Kidney tubule cell (primary cell): Measurements from ENCODE around the gene CDK3.
A peak's percentile ranks its signal among the peaks of the same experiment; 100 is the strongest.

Experiments used
- DNase-seq: peaks from one replicate; pipeline ENCODE4 v3.0.0-alpha.2; 2018; ENCODE audit warnings: low spot score

Gene CDK3

GRCh38 chr17:76014100-76014924 is 13.7 kb downstream of the CDK3 start:
- peak; percentile 72 for DNase-seq

DNA sequence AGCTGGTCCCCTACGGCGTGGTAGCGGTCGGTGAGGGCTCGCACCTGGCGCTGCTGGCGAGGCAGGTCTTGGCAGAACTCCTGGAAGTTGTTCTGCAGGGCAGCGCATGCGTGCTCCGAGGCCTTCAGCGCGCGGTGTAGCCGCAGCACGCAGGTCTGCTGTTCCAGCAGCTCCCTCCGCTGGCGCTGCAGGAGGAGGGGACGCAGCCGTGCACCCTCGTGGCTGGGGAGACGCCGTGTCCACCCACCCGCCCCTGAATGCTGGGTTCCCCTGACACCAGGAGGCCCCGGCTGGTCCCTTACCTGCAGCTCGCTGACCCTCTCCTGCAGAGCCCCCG is 14.2 kb downstream of the CDK3 start:
- no peak for DNase-seq

- no peak for DNase-seq
These were observed 17.1 kb downstream of the CDK3 start for GRCh38 chr17:76017481-76018339.

DNA sequence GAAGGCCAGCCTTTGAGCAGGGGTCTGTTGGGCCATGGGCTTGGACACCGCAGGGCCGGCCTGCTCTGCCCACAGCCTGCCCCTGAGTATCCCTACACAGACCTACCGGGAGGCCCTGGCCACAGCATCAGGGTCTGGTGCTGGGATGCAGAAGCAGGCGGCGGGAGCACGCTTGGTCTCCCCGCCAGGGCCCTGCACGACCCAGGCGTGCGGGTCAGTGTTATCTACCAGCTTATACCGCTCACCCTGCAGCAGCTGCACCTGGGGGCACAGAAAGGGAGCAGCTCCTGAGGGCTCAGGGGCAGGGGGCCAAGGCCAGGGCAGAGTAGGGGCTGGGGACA is 17.7 kb downstream of the CDK3 start:
- DNase-seq, result no peak

GRCh38 chr17:76018801-76019200 is 18.1 kb downstream of the CDK3 start:
- no peak for DNase-seq

GRCh38 chr17:76019833-76020467 is 19.3 kb downstream of the CDK3 start:
- DNase-seq, result no peak

- no peak for DNase-seq
These were observed 21.6 kb downstream of the CDK3 start for GRCh38 chr17:76022285-76022684.

DNA sequence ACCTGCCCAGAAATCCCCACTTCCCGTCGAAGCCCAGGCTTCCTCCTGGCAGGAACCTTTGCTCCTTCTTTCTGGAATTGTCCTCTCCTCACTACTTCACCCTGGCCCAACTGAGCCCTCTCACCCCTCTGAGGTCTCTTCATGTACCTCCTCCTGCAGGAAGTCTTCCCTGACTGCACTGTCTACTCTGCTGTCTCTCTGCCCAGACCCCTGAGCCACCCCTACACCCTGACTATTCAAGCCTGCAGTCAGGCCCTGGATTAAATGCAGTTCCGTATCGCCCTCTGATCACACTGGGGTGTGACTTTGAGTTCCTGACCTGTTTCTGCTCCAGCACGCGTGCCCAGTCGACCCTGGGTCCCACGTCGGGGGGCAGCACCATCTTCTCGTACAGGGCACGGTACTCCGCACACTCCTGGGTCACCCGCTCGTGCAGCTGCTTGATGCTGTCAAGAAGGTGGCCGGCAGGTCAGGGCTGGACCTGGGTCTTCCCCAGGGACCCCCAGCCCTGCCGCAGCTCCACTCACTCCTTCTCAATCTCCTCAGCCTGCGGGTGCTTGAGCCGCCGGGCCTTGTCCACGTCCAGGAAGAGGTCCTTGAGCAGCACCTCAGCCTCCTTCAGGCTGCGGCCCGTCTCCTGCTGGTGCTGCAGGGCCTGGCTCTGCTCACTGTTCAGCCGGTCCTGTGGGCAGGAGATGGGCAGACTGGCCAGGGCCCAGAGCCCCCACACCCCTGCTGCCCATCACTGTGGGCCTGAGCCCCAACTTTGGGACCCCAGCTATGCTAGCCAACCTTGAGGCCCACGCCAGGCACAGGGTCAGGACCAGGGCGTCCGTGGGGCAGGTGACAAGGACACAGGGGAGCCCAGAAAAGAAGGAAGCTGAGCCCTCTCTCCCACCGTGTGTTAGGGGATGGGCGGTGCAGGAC is 22.6 kb downstream of the CDK3 start:
- DNase-seq, result no peak

GRCh38 chr17:76023900-76024237 is 23.2 kb downstream of the CDK3 start:
- DNase-seq, result no peak

GRCh38 chr17:76024353-76024752 is 23.7 kb downstream of the CDK3 start:
- DNase-seq, result no peak

DNA sequence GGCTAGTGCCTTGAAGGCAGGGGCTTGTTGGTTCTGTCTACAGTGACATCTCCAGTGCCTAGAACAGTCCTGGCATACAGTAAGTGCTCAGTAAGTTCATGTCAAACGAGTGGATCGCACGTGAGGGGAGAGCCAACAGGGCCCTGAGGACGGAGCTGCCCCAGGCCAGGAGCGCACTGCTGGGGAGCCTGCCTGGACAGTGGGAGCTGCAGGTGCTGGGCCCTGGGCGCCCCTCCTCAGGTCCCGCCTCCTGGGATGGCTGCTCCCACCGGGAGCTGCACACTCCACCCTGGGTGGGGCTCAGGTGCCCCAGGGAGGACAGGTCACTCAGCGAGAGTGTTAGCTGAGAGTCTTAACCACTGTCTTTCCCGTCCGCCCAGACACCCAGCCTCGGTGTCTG is 24.6 kb downstream of the CDK3 start:
- no peak for DNase-seq

DNA sequence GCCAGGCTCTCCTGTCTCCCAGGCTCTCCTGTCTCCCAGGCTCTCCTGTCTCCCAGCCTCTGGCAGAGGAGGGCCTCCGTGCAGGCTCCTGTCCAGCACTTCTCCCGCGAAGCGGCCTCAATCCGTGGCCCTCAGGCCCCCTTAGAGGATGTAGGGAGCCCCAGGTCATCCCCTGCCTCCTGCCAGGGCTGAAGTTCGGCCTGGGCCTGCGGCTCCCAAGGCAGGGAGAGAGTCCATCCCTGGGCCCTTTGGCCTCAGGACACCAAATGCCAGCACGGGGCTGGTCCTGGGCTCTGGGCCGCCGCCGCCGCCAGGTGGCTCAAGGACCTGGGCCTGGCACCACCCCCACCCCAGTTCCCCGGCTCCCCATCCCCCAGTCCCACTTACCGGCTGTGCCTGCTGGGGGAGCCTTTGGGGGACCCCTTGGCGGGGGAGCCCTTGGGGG is 26.1 kb downstream of the CDK3 start:
- peak; percentile 37 for DNase-seq

DNA sequence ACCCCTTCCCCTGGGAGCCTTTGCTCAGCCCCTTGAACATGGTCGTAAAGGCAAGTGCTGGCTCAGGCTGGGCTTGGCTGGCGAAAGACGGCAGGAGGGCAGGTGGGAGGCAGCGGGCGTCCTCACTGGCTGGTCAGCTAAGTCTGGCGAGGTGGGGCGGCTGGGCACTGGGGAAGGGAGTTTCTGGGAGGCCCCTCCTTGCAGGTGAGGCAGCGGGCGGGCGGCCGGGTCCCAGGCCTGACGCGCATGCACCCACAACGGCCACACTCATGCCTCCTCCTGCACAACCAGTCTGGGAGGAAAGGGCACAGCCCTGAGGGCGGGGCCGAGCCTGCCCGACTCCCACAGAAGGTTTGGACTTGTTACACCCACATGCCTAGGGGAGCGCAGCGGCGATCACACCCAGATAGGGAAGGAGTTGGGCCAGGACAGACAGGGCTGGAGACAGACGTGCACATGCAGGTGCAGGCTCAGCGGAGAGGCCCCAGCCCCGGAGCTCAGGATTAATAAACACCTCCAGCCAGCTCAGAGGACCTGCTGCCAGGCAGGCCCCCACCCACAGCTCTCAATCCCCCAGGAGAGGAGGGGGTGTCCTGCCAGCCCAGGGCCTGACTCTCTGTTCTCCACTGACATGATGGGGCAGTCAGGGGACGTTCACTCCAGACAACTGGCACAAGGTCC is 26.6 kb downstream of the CDK3 start, which contains the start of gene EVPL:
Gene EVPL, minus strand, starts transcription at position 148 of the 681 bp plus-strand sequence. Its CDS starts 108 bp downstream, at position 40.
- peak; percentile 93 for DNase-seq

DNA sequence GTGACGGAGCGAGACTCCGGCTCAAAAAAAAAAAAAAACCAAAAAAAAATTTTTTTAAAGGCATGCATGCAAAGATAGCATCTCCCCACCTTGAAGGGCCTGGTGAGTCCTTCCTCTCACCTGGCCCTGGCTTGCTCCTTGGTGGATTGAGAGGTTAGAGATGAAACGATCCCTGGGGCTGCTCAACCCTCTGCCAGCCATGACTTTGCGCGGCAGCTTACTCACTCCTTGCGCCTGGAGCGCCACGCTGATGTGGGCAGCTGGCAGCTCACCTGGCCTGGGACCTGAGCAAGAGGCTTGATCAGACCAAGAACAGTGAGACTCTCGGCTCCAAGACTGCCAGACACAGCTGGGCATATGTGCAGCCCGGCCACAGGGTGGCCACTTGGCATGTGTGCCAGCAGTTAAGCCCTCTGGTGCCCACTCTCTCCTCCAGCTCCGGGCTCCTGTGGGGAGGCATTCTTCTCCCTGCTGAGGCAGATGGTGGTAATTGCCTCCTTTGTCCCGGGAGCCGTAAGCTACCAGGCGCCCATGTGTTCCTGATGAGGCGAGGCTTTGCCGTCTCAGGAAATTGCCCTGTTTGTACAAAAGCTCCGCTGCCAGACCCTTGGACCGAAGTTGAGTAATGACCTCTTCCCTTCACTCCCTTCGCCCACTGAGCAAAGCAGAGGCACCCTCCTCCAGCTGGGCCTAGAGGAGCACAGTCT is 31.6 kb downstream of the CDK3 start:
- peak; percentile 33 for DNase-seq

DNA sequence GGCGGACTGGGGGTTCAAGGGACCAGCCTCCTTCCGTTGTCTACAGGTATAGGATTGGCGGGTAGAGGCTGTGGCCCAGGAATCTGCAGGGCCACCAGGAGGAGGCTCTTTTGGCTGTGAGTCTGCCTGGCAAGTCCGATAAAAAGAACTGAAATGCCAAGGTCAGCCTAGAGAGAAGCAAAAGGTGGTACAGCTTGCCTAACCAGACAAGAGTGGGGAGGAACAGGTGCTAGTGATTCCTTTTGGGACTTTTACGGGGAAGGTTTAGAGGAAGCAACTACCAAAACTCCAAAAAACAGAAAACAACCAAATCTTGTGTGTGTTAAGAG is 32.1 kb downstream of the CDK3 start:
- no peak for DNase-seq

DNA sequence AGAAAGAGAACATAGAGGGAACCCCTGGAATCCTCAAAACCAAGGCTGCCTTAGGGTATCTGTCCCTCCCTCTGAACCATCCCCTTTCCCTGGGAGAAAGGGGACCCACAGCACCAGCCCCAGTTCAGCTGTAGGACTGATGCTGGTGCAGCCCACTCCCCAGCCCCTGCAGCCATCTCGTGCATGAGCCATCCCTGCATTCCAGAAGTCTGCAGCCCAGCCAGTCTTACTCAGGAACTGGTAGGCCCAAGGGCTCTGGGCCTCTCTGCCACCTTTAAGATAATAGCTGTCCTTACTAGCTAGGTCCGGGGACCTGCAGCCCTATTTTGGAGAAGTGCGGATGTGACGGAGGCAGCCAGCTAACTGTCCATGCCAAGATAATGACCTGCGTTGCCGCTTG is 32.5 kb downstream of the CDK3 start:
- DNase-seq, result no peak

DNA sequence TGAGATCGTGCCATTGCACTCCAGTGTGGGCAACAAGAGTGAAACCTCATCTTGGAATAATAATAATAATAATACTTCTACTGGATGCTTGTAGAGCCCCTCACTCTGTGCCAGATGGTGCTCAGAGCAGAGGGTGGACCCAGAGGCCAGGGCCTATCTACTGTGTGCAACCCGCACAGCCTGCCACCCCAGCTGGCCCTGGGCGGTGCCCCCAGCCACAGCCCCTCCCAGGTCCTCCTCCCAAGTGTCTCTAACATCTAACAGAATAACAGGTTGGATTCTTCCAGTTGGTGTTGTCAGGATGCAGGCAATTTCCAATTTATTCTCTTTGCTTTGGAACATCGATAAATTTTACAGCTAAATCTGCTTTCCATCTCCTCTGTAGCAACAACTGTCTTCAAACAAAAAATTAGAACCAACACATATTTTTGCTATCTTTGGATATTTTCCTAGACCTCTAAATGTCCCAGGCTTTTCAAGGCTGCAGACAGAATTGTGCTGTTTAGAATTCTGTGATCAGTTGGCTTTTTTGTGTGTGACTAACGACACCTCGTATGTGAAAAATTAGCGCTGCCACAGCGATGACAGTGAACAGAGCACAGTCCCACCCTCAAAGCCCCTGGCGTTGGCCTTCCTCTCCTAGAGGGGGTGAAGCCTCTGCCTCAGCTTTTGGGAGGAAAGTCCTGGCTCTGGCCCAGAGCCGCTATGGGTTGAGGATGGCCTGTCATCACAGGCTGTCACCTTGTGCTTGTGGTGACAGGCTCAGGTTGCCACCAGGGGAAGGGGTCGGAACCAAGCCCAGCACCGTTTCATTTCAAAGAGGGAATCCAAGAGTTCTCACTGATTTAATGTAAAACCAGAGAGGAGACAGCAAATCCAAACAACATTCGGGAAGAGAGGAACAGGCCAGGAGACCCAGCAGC is 34.0 kb downstream of the CDK3 start:
- no peak for DNase-seq

DNA sequence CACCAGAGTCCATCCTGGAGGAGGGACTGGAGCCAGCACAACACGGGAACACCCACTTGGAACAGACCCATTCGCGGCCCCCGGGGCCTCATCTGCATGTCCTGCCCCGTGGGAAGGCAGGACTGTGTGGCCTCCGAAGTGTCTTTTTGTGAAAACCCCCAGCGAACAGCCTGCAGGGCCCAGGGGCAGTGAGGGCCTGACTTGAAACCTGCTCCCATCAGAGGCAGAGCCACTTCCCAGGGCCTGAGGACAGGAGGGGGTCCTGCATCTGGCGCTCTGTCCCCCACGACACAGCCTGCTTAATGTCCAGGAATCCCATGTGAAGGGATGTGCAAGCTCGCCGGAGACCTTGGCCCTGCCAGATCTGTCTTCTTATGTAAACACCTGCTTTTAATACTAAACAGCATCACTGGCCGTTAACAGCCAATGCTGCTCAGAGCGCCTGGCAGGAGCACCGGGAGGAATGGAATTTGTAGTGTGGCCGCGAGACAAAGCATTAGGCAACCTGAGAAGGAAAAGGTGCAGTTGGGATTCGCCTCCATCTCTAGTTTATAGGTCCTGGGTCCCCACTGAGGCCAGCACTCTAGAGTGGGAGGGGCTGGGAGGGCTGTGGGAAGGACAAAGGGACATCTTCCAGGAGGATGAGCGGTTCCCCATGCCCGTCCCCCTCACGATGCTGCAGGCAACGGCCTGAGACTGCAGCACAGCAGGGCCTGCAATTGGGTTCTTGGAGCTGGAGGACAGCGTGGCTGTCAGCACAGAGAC is 36.0 kb downstream of the CDK3 start:
- DNase-seq, result no peak

DNA sequence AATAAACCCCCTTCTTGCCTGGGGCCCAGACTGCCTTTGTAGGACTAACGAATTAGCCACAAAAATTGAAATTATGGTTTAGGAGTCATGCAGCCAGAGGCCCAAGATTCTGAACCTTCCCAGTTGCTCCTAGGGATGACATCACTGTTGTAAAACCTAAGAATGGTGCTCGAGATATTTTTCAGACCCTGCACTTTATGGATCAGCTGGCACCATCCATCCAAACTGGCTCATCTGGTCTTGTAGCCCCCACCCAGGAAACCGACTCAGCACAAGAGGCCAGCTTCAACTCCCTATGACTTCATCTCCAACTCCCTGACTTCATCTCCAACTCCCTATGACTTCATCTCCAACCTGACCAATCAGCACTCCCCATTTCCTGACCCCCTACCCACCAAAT is 37.4 kb downstream of the CDK3 start:
- DNase-seq, result peak; percentile 8
